Urothelium cell line (cell line): ENCODE results near the gene TGM3.

ENCODE experiments used
- DNase-seq: peaks from one replicate; pipeline ENCODE4 v3.0.0; 2011; ENCODE audit warnings: low spot score, mixed read lengths
- FAIRE-seq: peaks from 2 replicates; lab custom pipeline; 2011; peaks lifted over from hg19 to GRCh38; lab: Jason Lieb, UNC

TGM3 gene

GRCh38 chr20:2305029-2305428 lies 9.2 kb downstream of the TGM3 start:
- DNase-seq (no peak), FAIRE-seq (no peak)

- DNase-seq (no peak), FAIRE-seq (no peak)
Measured at GRCh38 chr20:2305479-2305878, 9.7 kb downstream of the TGM3 start.

- FAIRE-seq: no peak
- no peak for DNase-seq
Measured at GRCh38 chr20:2305946-2306345, 10.1 kb downstream of the TGM3 start.

- no peak for DNase-seq
- FAIRE-seq: no peak
Measured at GRCh38 chr20:2307136-2307535, 11.3 kb downstream of the TGM3 start.

- no peak for DNase-seq
- no peak for FAIRE-seq
Measured at GRCh38 chr20:2311329-2311728, 15.5 kb downstream of the TGM3 start.

GRCh38 chr20:2312876-2313275 lies 17.1 kb downstream of the TGM3 start:
- FAIRE-seq: no peak
- DNase-seq: no peak

- DNase-seq (no peak), FAIRE-seq (peak; percentile 37)
Measured at GRCh38 chr20:2313316-2313715, 17.5 kb downstream of the TGM3 start.

GRCh38 chr20:2314759-2315439 lies 19.1 kb downstream of the TGM3 start:
- FAIRE-seq: no peak
- DNase-seq: peak; percentile 55

GRCh38 chr20:2315440-2315778 lies 19.6 kb downstream of the TGM3 start:
- FAIRE-seq (no peak), DNase-seq (no peak)

GRCh38 chr20:2316847-2317495 lies 21.2 kb downstream of the TGM3 start:
- DNase-seq (no peak), FAIRE-seq (no peak)

GRCh38 chr20:2320813-2321658 lies 25.2 kb downstream of the TGM3 start:
- FAIRE-seq: no peak
- no peak for DNase-seq

GRCh38 chr20:2323051-2323450 lies 27.2 kb downstream of the TGM3 start:
- no peak for DNase-seq
- FAIRE-seq: no peak

GRCh38 chr20:2326046-2326445 lies 30.2 kb downstream of the TGM3 start:
- DNase-seq (no peak), FAIRE-seq (no peak)

GRCh38 chr20:2327620-2328555 lies 32.1 kb downstream of the TGM3 start:
- FAIRE-seq (peak; percentile 20), DNase-seq (no peak)

GRCh38 chr20:2329286-2329685 lies 33.5 kb downstream of the TGM3 start:
- FAIRE-seq (no peak), DNase-seq (no peak)

- no peak for FAIRE-seq
- no peak for DNase-seq
Measured at GRCh38 chr20:2330090-2330695, 34.4 kb downstream of the TGM3 start.

GRCh38 chr20:2331106-2331505 lies 35.3 kb downstream of the TGM3 start:
- FAIRE-seq (no peak), DNase-seq (no peak)

GRCh38 chr20:2331901-2332565 lies 36.2 kb downstream of the TGM3 start:
- FAIRE-seq (no peak), DNase-seq (no peak)

- DNase-seq: no peak
Measured at GRCh38 chr20:2332711-2333110, 36.9 kb downstream of the TGM3 start.

GRCh38 chr20:2333821-2334220 lies 38.0 kb downstream of the TGM3 start:
- DNase-seq (no peak), FAIRE-seq (no peak)

More at GRCh38 chr20:2332711-2333110, 36.9 kb downstream of the TGM3 start:
- no peak for FAIRE-seq
